Parathyroid adenoma (tissue), 2 donors: ENCODE data around the gene GPRIN3.

Source experiments
- H2AFZ ChIP-seq: fragments of 300-600 bp; sonication (generic); one replicate; pipeline ENCODE4 v1.7.0; 2017; ENCODE audit warnings: antibody characterized with exemption, mild to moderate bottlenecking
- H3K27ac ChIP-seq: fragments of 300-600 bp; sonication (generic); one replicate; pipeline ENCODE4 v1.7.0; 2017
- H3K27me3 ChIP-seq: fragments of 300-600 bp; sonication (generic); one replicate; pipeline ENCODE4 v1.7.0; 2017; ENCODE audit warnings: low read length; ENCODE audit not compliant: control insufficient read depth, insufficient read depth
- H3K36me3 ChIP-seq: fragments of 300-600 bp; sonication (generic); one replicate; pipeline ENCODE4 v1.7.0; 2017; ENCODE audit warnings: low read length; ENCODE audit not compliant: control insufficient read depth, insufficient read depth
- H3K4me1 ChIP-seq: fragments of 300-600 bp; sonication (generic); one replicate; pipeline ENCODE4 v1.7.0; 2017; ENCODE audit warnings: control low read depth
- H3K4me2 ChIP-seq: fragments of 300-600 bp; sonication (generic); one replicate; pipeline ENCODE4 v1.7.0; 2017; ENCODE audit warnings: low read length
- H3K4me3 ChIP-seq: fragments of 300-600 bp; sonication (generic); one replicate; pipeline ENCODE4 v1.7.0; 2017; ENCODE audit warnings: low read depth, low read length
- H3K79me2 ChIP-seq: fragments of 300-600 bp; sonication (generic); one replicate; pipeline ENCODE4 v1.7.0; 2017; ENCODE audit warnings: control low read depth
- H3K9ac ChIP-seq: fragments of 300-600 bp; sonication (generic); one replicate; pipeline ENCODE4 v1.7.0; 2017; ENCODE audit warnings: mild to moderate bottlenecking
- H3K9me3 ChIP-seq: fragments of 300-600 bp; sonication (generic); one replicate; pipeline ENCODE4 v1.7.0; 2017; ENCODE audit warnings: low read length; ENCODE audit not compliant: control insufficient read depth
- CTCF ChIP-seq: fragments of 300-600 bp; sonication (generic); IDR thresholded peaks from one replicate; pipeline ENCODE4 v1.7.0; 2017; ENCODE audit warnings: antibody characterized with exemption, mild to moderate bottlenecking
- donor health status: primary hyperparathyroidism.

GPRIN3 gene

DNA sequence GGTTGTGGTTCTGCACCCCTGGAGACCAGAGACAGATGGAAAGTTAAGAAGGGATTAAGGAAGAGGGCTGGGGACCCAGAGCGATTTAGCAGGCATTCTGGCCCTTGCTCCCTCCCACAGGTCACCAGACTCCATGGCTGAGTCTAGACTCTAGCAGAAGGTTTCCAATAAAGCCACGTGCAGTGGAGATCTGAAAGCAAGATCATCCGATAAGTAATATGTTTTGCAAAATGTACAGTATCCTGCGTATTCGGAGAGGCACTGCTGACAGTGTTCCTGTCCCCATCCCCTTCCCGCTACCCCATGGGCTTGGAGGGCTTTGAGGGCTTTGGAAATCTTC lies 531 bp upstream of the GPRIN3 start:
- Histone ChIP-seq H3K9ac (no peak overlapping the region), H3K36me3 (no peaks in the 10 kb centered on the region), H3K27ac (no peak overlapping the region), H3K4me3 (peak overlapping the region; percentile 32), H3K9me3 (no peaks in the 10 kb centered on the region), H2AFZ (peak overlapping the region; percentile 73), H3K27me3 (no peaks in the 10 kb centered on the region), H3K4me2 (peak overlapping the region; percentile 81), H3K4me1 (no peaks in the 10 kb centered on the region), H3K79me2 (no peaks in the 10 kb centered on the region)
- TF ChIP-seq CTCF: no peak

- Histone ChIP-seq H3K79me2 (no peaks in the 10 kb centered on the region), H3K4me1 (no peaks in the 10 kb centered on the region), H3K36me3 (no peaks in the 10 kb centered on the region), H3K27ac (no peak overlapping the region), H2AFZ (peak overlapping the region; percentile 73), H3K4me2 (peak overlapping the region; percentile 81), H3K9me3 (no peaks in the 10 kb centered on the region), H3K4me3 (peak overlapping the region; percentile 32), H3K9ac (no peak overlapping the region), H3K27me3 (no peaks in the 10 kb centered on the region)
- no peak for TF ChIP-seq CTCF
These were observed 488 bp downstream of the GPRIN3 start for GRCh38 chr4:89307178-89307445.

GRCh38 chr4:89306486-89307177 lies 968 bp downstream of the GPRIN3 start:
- Histone ChIP-seq H3K4me2 (no peak overlapping the region), H3K4me3 (peak overlapping the region; percentile 32), H3K4me1 (no peaks in the 10 kb centered on the region), H3K79me2 (no peaks in the 10 kb centered on the region), H3K27ac (peak overlapping the region; percentile 29), H2AFZ (no peak overlapping the region), H3K36me3 (no peaks in the 10 kb centered on the region), H3K9me3 (no peaks in the 10 kb centered on the region), H3K27me3 (no peaks in the 10 kb centered on the region), H3K9ac (no peak overlapping the region)
- no peak for TF ChIP-seq CTCF

- no peak overlapping the region for H3K4me3 ChIP-seq
- H3K36me3 ChIP-seq: no peaks in the 10 kb centered on the region
- H3K9ac ChIP-seq: no peak overlapping the region
- TF ChIP-seq CTCF: no peak
- H3K9me3 ChIP-seq: no peaks in the 10 kb centered on the region
- H3K4me1 ChIP-seq: no peaks in the 10 kb centered on the region
- no peaks in the 10 kb centered on the region for H3K79me2 ChIP-seq
- H2AFZ ChIP-seq: no peak overlapping the region
- no peaks in the 10 kb centered on the region for H3K27me3 ChIP-seq
- no peak overlapping the region for H3K27ac ChIP-seq
- no peak overlapping the region for H3K4me2 ChIP-seq
These were observed 1.7 kb downstream of the GPRIN3 start for GRCh38 chr4:89305712-89306437.

DNA sequence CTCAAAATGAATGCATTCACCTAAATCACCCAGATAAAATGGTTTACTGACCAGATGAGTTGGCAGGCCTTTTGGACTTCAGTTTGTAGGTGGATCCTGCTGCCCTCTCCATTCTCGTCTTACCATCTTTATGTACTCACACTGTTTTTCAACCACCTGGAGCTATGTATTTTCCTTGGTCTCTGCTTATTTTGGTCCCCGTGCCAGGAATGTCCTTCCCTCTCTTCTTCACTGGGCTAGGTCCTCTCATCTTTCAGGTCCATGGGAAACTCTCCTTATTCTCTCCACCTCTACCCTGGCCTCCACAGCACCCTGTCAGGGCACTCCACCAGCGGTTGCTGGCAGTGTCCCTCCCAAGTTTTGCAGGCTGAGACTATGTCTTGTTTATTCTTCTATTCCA lies 2.6 kb downstream of the GPRIN3 start:
- Histone ChIP-seq H3K27me3 (no peaks in the 10 kb centered on the region), H3K4me1 (no peaks in the 10 kb centered on the region), H3K9me3 (no peaks in the 10 kb centered on the region), H3K27ac (no peak overlapping the region), H3K36me3 (no peaks in the 10 kb centered on the region), H3K4me2 (no peak overlapping the region), H2AFZ (no peak overlapping the region), H3K4me3 (no peak overlapping the region), H3K9ac (no peak overlapping the region), H3K79me2 (no peaks in the 10 kb centered on the region)
- no peak for TF ChIP-seq CTCF
